Epithelial cell of esophagus (primary cell): ENCODE data around the gene LCE3E.
"Not testable (repeated sequence)": the region's sequence is repeated elsewhere in the genome, so short reads cannot be mapped to it uniquely, and the experiment has no call there.

ENCODE experiments used
- DNase-seq: peaks from one replicate; pipeline ENCODE4 v3.0.0; 2010; ENCODE audit warnings: low read depth
- H3K4me3 ChIP-seq: 2 replicates; pipeline ENCODE4 v1.5.1; 2011; ENCODE audit warnings: mild to moderate bottlenecking, low read length, control low read depth
- TF ChIP-seq, protein P1 (sequence below): IDR thresholded peaks from 2 replicates; pipeline ENCODE4 v1.5.1; 2011; ENCODE audit warnings: low read depth, mild to moderate bottlenecking, low read length, control low read depth, inconsistent platforms; ENCODE audit not compliant: insufficient read depth; ENCODE audit errors: missing control alignments

The LCE3E gene

DNA sequence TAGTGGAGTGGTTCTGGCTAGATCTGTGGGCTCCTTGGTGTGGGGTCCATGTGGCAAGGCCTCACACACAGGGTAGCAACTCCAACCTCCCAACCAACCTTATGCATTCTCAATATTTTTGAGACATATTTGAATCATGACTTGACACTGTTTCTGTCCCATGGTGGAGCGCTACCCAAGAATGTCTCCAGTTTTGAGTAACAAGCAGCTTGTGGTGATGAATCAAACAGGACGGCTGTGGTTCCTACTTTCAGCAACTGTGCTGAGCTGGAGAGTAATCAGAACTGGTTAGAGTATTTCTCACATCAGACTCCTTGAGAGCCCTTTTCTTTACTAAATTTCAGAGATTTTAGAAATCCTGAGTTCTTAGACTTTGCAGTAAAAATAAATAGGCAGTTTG is 10.6 kb upstream of the LCE3E start:
- no peak overlapping the region for H3K4me3 ChIP-seq
- peak; percentile 39 for DNase-seq
- TF ChIP-seq, protein P1, sequence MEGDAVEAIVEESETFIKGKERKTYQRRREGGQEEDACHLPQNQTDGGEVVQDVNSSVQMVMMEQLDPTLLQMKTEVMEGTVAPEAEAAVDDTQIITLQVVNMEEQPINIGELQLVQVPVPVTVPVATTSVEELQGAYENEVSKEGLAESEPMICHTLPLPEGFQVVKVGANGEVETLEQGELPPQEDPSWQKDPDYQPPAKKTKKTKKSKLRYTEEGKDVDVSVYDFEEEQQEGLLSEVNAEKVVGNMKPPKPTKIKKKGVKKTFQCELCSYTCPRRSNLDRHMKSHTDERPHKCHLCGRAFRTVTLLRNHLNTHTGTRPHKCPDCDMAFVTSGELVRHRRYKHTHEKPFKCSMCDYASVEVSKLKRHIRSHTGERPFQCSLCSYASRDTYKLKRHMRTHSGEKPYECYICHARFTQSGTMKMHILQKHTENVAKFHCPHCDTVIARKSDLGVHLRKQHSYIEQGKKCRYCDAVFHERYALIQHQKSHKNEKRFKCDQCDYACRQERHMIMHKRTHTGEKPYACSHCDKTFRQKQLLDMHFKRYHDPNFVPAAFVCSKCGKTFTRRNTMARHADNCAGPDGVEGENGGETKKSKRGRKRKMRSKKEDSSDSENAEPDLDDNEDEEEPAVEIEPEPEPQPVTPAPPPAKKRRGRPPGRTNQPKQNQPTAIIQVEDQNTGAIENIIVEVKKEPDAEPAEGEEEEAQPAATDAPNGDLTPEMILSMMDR = no peak

GRCh38 chr1:152565535-152566215 is 905 bp downstream of the LCE3E start:
- TF ChIP-seq, protein P1 = no peak
- no peak for DNase-seq
- H3K4me3 ChIP-seq = no peak overlapping the region

GRCh38 chr1:152565115-152565514 is 1.5 kb downstream of the LCE3E start:
- DNase-seq = no peak
- TF ChIP-seq, protein P1 = no peak
- H3K4me3 ChIP-seq = no peak overlapping the region

DNA sequence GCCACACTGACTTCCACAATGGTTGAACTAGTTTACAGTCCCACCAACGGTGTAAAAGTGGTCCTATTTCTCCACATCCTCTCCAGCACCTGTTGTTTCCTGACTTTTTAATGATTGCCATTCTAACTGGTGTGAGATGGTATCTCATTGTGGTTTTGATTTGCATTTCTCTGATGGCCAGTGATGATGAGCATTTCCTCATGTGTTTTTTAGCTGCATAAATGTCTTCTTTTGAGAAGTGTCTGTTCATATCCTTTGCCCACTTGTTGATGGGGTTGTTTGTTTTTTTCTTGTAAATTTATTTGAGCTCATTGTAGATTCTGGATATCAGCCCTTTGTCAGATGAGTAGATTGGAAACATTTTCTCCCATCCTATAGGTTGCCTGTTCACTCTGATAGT is 18.2 kb downstream of the LCE3E start:
- not testable (repeated sequence) for DNase-seq

DNA sequence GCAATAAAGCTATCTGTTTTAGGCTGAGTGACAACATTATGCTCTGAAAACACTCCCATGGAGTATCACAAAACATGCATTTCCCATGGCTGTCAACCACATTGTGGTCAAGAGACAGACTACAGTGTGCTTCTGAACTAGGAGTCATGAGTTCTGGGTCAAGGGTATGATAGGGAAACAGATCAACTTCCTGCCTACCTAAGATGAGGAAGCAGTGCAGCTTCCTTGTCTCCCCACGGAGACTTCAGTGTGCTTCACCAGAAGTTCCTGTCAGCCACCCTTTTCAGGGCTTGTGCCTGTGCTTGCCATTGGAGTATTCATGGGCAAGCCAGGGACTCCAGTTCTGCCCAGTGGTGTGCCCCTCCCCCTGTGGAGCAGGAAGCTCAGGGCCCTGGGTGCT is 19.9 kb downstream of the LCE3E start:
- H3K4me3 ChIP-seq = no peak overlapping the region
- TF ChIP-seq, protein P1 = no peak
- no peak for DNase-seq

More for the DNA sequence above, 18.2 kb downstream of the LCE3E start:
- H3K4me3 ChIP-seq = not testable (repeated sequence)

GRCh38 chr1:152543820-152544219 is 22.8 kb downstream of the LCE3E start:
- TF ChIP-seq, protein P1 = peak; percentile 50
- H3K4me3 ChIP-seq = no peak overlapping the region
- peak; percentile 40 for DNase-seq

DNA sequence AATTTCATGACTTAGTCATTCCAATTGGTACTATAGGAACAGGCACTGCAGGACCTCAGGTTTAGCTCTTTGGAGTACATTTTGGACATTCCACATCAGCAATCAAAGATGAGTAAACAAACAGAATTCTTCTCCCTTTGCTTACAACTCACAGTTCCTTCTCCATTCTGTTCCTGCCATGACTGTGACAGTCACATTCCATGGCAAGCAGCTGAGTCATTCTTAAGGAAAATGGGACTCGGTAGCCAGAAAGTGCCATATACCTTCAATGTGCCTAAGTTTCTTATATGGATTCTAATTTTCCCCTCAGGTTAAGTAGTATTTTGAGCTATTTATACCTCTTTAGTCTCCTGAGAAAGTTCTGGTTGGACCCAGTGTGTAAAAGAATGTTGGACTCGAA is 26.7 kb downstream of the LCE3E start:
- TF ChIP-seq, protein P1 = no peak
- H3K4me3 ChIP-seq = no peak overlapping the region
- DNase-seq = no peak
